Measurements from ENCODE around the gene DSC2. TPM values are rescaled to one million over a fixed set of nuclear protein-coding genes. Genes with fewer than 3 reads are reported as not detected.

The DSC2 gene
- total and polyA plus RNA-seq, 2 of the 8 experiments (the other 6 are each of a cell fraction or from before 2014, with no cell fraction given) = 4.6 to 39.7 TPM

- no peak for TF ChIP-seq POU5F1 (IDR thresholded peaks at IDR 0.05; ENCODE audit: low read depth, low read length)
Measured at GRCh38 chr18:31034541-31034940, 67.7 kb downstream of the DSC2 start (continued).

Data from H1 (cell line).